GM13977 (cell line): Measurements from ENCODE around the gene SLC16A1.

Experiments used
- DNase-seq: peaks from one replicate; pipeline ENCODE4 v3.0.0; 2012; ENCODE audit warnings: low spot score
- CTCF ChIP-seq: IDR thresholded peaks from 2 replicates; pipeline ENCODE4 v1.5.1; 2012; ENCODE audit warnings: mild to moderate bottlenecking, control low read depth; ENCODE audit not compliant: insufficient read depth; ENCODE audit errors: extremely low read depth, missing control alignments
- in situ Hi-C: fragments of 300-500 bp; cut with MboI; formaldehyde crosslinking; loops from one replicate; pipeline ENCODE4 v1.12.0; 2022; ENCODE audit warnings: low sequenced_read_pairs, low pct_unique_long_range_greater_than_20kb, mixed read lengths, inconsistent platforms; ENCODE audit not compliant: unreplicated experiment

The SLC16A1 gene

GRCh38 chr1:112954945-112955772, 837 bp downstream of the SLC16A1 start:
- in situ Hi-C loops = no loop called here
- TF ChIP-seq CTCF = no peak
- peak; percentile 63 for DNase-seq

- in situ Hi-C loops = no loop called here
- no peak for DNase-seq
- TF ChIP-seq CTCF = no peak
Measured at GRCh38 chr1:112954017-112954650, 1.9 kb downstream of the SLC16A1 start.

GRCh38 chr1:112950426-112950825, 5.6 kb downstream of the SLC16A1 start:
- no peak for DNase-seq
- in situ Hi-C loops = no loop called here
- TF ChIP-seq CTCF = no peak

- in situ Hi-C loops = no loop called here
- TF ChIP-seq CTCF = no peak
- DNase-seq = no peak
Measured at GRCh38 chr1:112946683-112947082, 9.3 kb downstream of the SLC16A1 start.

- DNase-seq = no peak
- in situ Hi-C loops = no loop called here
- TF ChIP-seq CTCF = no peak
Measured at GRCh38 chr1:112939810-112940209, 16.2 kb downstream of the SLC16A1 start.

GRCh38 chr1:112938210-112938609, 17.8 kb downstream of the SLC16A1 start:
- in situ Hi-C loops = no loop called here
- no peak for TF ChIP-seq CTCF
- DNase-seq = no peak
